Muscle of leg (tissue), 11 donors: ENCODE results near the gene CD226. TPM values are rescaled to one million over a fixed set of nuclear protein-coding genes. Genes with fewer than 3 reads are reported as not detected.
"Not testable (repeated sequence)": the region's sequence is repeated elsewhere in the genome, so short reads cannot be mapped to it uniquely, and the experiment has no call there.

Experiments used
- DNase-seq: peaks from one replicate; pipeline ENCODE4 v3.0.0; 2013
- H3K27ac ChIP-seq: one replicate; pipeline ENCODE4 v1.5.1; 2013; ENCODE audit warnings: mild to moderate bottlenecking, low read length, control low read depth
- H3K27me3 ChIP-seq: one replicate; pipeline ENCODE4 v1.6.1; 2013; ENCODE audit warnings: low read length; ENCODE audit not compliant: control insufficient read depth, insufficient read depth
- H3K36me3 ChIP-seq: one replicate; pipeline ENCODE4 v1.6.1; 2013; ENCODE audit warnings: low read length; ENCODE audit not compliant: control insufficient read depth, insufficient read depth
- H3K4me1 ChIP-seq: one replicate; pipeline ENCODE4 v1.6.1; 2013; ENCODE audit warnings: low read length; ENCODE audit not compliant: control insufficient read depth, insufficient read depth
- H3K4me3 ChIP-seq: one replicate; pipeline ENCODE4 v1.5.1; 2013; ENCODE audit warnings: low read length, control low read depth
- H3K9me3 ChIP-seq: replicated peaks from 2 replicates; pipeline ENCODE4 v1.6.1; 2013; ENCODE audit warnings: low read depth, low read length; ENCODE audit not compliant: control insufficient read depth
- WGBS: methylation state at CpG from one replicate; pipeline ENCODE4 v1.1.5; 2013; ENCODE audit warnings: missing lambda C conversion rate; ENCODE audit not compliant: insufficient coverage; 5-methylcytosine and 5-hydroxymethylcytosine counted together
- polyA plus RNA-seq, 8 donors: library from polyadenylated mRNA; unstranded; fragments of 120-200 nt; gene quantifications; one replicate each; pipeline versions ENCODE4 v1.2.1 to v1.2.3, GENCODE V29; 2013; ENCODE audit warnings: inconsistent platforms in 1 of 8, low replicate concordance in 1 of 8; ENCODE audit not compliant: insufficient read length in 8 of 8, insufficient read depth in 1 of 8
- total RNA-seq: library from RNA; stranded (reverse); fragments of 120-200 nt; gene quantifications from one replicate; pipeline ENCODE4 v1.2.4, GENCODE V29; 2013

CD226 gene
- total and polyA plus RNA-seq, 9 donors = 0.20 to 1.0 (median 0.53) TPM

GRCh38 chr18:69876490-69876889, 71.2 kb downstream of the CD226 start:
- H3K9me3 ChIP-seq = no peaks in the 10 kb centered on the region
- 100% methylated on average over 1 of the region's 3 CpGs for WGBS
- H3K27ac ChIP-seq = no peak overlapping the region
- H3K36me3 ChIP-seq = no peaks in the 10 kb centered on the region
- no peak for DNase-seq
- H3K4me1 ChIP-seq = no peaks in the 10 kb centered on the region
- H3K27me3 ChIP-seq = no peaks in the 10 kb centered on the region
- H3K4me3 ChIP-seq = no peak overlapping the region

GRCh38 chr18:69874058-69874457, 73.6 kb downstream of the CD226 start:
- H3K27ac ChIP-seq = no peak overlapping the region
- no peak overlapping the region for H3K4me3 ChIP-seq
- no peaks in the 10 kb centered on the region for H3K27me3 ChIP-seq
- DNase-seq = no peak
- WGBS = 100% methylated on average over 2 of the region's 2 CpGs
- no peaks in the 10 kb centered on the region for H3K4me1 ChIP-seq
- H3K36me3 ChIP-seq = no peaks in the 10 kb centered on the region
- H3K9me3 ChIP-seq = no peaks in the 10 kb centered on the region

- WGBS = no CpG with 5 or more reads among the region's 4 CpGs
- no peak for DNase-seq
- H3K36me3 ChIP-seq = no peaks in the 10 kb centered on the region
These were observed 75.0 kb downstream of the CD226 start for GRCh38 chr18:69872661-69873060.

GRCh38 chr18:69871363-69871762, 76.3 kb downstream of the CD226 start:
- H3K4me1 ChIP-seq = no peaks in the 10 kb centered on the region

More at GRCh38 chr18:69872661-69873060, 75.0 kb downstream of the CD226 start:
- Histone ChIP-seq H3K27me3 (no peaks in the 10 kb centered on the region), H3K9me3 (no peaks in the 10 kb centered on the region), H3K4me1 (no peaks in the 10 kb centered on the region), H3K4me3 (no peak overlapping the region), H3K27ac (no peak overlapping the region)

GRCh38 chr18:69870736-69871135, 76.9 kb downstream of the CD226 start:
- Histone ChIP-seq H3K36me3 (no peaks in the 10 kb centered on the region), H3K9me3 (no peaks in the 10 kb centered on the region), H3K4me3 (no peak overlapping the region), H3K27ac (no peak overlapping the region), H3K4me1 (no peaks in the 10 kb centered on the region), H3K27me3 (no peaks in the 10 kb centered on the region)
- no peak for DNase-seq
- no CpG with 5 or more reads among the region's 4 CpGs for WGBS

More at GRCh38 chr18:69871363-69871762, 76.3 kb downstream of the CD226 start:
- no peak for DNase-seq
- no peak overlapping the region for H3K4me3 ChIP-seq
- H3K36me3 ChIP-seq = no peaks in the 10 kb centered on the region
- no peaks in the 10 kb centered on the region for H3K9me3 ChIP-seq
- no peak overlapping the region for H3K27ac ChIP-seq
- WGBS = 67% methylated on average over 2 of the region's 2 CpGs
- H3K27me3 ChIP-seq = no peaks in the 10 kb centered on the region

GRCh38 chr18:69866212-69866611, 81.5 kb downstream of the CD226 start:
- no CpG with 5 or more reads among the region's 4 CpGs for WGBS

DNA sequence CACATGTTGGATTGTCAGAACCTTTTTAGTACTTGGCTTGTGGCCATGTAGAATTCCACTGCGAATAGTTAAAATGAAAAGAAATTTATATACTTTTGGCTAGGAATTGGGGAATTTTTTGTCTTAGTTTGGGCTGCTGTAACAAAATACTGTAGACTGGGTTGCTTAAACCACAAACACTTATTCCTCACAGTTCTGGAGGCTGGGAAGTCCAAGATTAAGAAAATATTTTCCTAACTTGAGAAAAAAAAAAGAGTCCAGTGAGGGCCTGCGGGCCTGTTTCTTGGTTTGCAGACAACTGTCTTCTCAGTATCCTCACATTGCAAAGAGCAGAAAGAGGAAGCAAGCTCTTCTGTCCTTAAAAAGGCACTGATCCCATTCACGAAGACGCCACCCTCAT, 81.9 kb downstream of the CD226 start:
- no peaks in the 10 kb centered on the region for H3K4me1 ChIP-seq
- H3K4me3 ChIP-seq = no peak overlapping the region
- DNase-seq = no peak
- WGBS = 50% methylated on average over 1 of the region's 4 CpGs
- no peaks in the 10 kb centered on the region for H3K27me3 ChIP-seq
- no peaks in the 10 kb centered on the region for H3K9me3 ChIP-seq
- no peaks in the 10 kb centered on the region for H3K36me3 ChIP-seq
- H3K27ac ChIP-seq = no peak overlapping the region

More at GRCh38 chr18:69866212-69866611, 81.5 kb downstream of the CD226 start:
- Histone ChIP-seq H3K9me3 (no peaks in the 10 kb centered on the region), H3K36me3 (no peaks in the 10 kb centered on the region), H3K27me3 (no peaks in the 10 kb centered on the region), H3K4me3 (no peak overlapping the region), H3K27ac (no peak overlapping the region), H3K4me1 (no peaks in the 10 kb centered on the region)
- DNase-seq = no peak

DNA sequence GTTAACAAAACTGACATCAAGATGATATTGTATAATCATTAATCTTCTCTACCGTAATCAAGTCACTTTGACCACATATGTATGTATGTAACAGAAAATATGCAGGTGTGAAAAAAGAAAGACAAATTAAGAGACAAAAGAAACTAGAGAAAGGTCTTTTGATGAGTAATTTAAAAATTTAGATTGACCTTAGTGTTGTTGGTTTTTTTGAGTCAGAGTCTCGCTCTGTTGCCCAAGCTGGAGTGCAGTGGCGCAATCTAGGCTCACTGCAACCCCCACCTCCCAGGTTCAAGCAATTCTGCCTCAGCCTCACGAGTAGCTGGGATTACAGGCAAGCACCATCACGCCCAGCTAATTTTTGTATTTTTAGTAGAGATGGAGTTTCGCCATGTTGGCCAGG, 82.9 kb downstream of the CD226 start:
- H3K9me3 ChIP-seq, H3K4me1 ChIP-seq, H3K27me3 ChIP-seq, H3K27ac ChIP-seq, H3K36me3 ChIP-seq, DNase-seq, H3K4me3 ChIP-seq: not testable (repeated sequence)
- WGBS = no CpG with 5 or more reads among the region's 6 CpGs

- H3K27ac ChIP-seq = no peak overlapping the region
- 60% methylated on average over 1 of the region's 5 CpGs for WGBS
- H3K27me3 ChIP-seq = no peaks in the 10 kb centered on the region
These were observed 88.8 kb downstream of the CD226 start for GRCh38 chr18:69858897-69859296.

GRCh38 chr18:69854455-69854854, 93.2 kb downstream of the CD226 start:
- WGBS = no CpG with 5 or more reads among the region's 1 CpG
- no peaks in the 10 kb centered on the region for H3K9me3 ChIP-seq
- H3K27ac ChIP-seq = no peak overlapping the region
- H3K36me3 ChIP-seq = no peaks in the 10 kb centered on the region
- H3K4me1 ChIP-seq = no peaks in the 10 kb centered on the region
- no peak for DNase-seq
- H3K4me3 ChIP-seq = no peak overlapping the region
- no peaks in the 10 kb centered on the region for H3K27me3 ChIP-seq

More at GRCh38 chr18:69858897-69859296, 88.8 kb downstream of the CD226 start:
- no peaks in the 10 kb centered on the region for H3K9me3 ChIP-seq
- no peak for DNase-seq
- no peaks in the 10 kb centered on the region for H3K36me3 ChIP-seq
- no peak overlapping the region for H3K4me3 ChIP-seq
- H3K4me1 ChIP-seq = no peaks in the 10 kb centered on the region

DNA sequence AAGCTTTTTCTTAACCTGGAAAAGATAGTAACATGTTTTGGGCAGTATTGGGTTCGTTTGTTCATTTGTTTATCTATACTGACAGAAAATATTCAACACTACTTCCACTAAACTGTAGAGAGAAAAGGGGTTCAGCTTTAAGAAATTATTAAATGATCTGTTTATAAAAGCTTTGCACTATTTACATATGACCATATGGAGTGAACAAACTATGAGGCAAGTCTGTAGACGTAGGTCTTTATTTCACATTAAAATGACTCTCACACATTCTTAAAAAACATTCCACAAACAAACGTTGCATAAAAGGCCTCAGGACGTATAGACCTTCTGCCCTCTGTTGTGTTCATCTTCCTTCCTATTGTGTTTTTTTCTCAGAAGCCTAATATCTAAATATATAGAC, 94.6 kb downstream of the CD226 start:
- Histone ChIP-seq H3K36me3 (no peaks in the 10 kb centered on the region), H3K27ac (no peak overlapping the region), H3K9me3 (no peaks in the 10 kb centered on the region), H3K4me1 (no peaks in the 10 kb centered on the region), H3K27me3 (no peaks in the 10 kb centered on the region), H3K4me3 (no peak overlapping the region)
- no CpG with 5 or more reads among the region's 4 CpGs for WGBS
- DNase-seq = no peak
